ENCODE data around the gene MTARC2. TPM values are rescaled to one million over a fixed set of nuclear protein-coding genes. Genes with fewer than 3 reads are reported as not detected.
"Not testable (repeated sequence)": the region's sequence is repeated elsewhere in the genome, so short reads cannot be mapped to it uniquely, and the experiment has no call there.

Gene MTARC2
- total and polyA plus RNA-seq, 7 experiments from 2014 or later = 1.1 TPM; not detected in 6

DNA sequence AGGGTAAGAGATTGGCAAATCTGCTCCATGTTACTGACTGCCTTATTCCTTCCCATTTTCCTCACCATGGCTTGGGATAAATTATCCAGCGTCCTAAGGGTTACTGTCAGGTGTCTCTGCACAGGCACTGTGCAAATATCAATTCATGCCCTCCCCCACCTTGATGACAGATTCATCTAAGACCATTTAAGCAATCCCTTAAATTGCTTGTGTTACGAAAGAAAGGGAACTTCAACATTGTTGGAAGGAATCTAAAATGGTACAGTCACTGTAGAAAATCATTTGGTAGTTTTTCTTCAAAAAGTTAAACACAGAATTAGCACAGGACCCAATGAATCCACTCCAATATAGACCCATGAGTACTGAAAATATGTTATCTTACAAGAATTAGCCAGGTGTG is 17.6 kb upstream of the MTARC2 start:
- no peaks in the 10 kb centered on the region for H3K27me3 ChIP-seq (ENCODE audit: control insufficient read depth in 2 of 2, insufficient read depth in 2 of 2, low read length in 2 of 2)
- Mint-ChIP-seq H3K9me3 (peaks cover 0 to 4% (median 0%) of the 10 kb centered on the region in 11 donors), H3K4me1 (peaks cover 8 to 23% (median 18%) of the 10 kb centered on the region in 7 donors), H3K27me3 (peaks cover 0 to 17% (median 0%) of the 10 kb centered on the region in 5 donors), H3K36me3 (no peaks in the 10 kb centered on the region), H3K27ac (peak overlapping the region in 1 of 9 donors; percentile 72), H3K4me3 (peak overlapping the region in 1 of 10 donors; percentile 1)
- H3K36me3 ChIP-seq (ENCODE audit: control insufficient read depth in 2 of 3, insufficient read depth in 3 of 3, low read length in 3 of 3) = no peaks in the 10 kb centered on the region
- no peak overlapping the region for H3K27ac ChIP-seq (ENCODE audit: low read depth, low read length)
- H3K4me1 ChIP-seq (ENCODE audit: control insufficient read depth in 2 of 2, insufficient read depth in 2 of 2, low read length in 2 of 2) = peaks cover 4 to 14% of the 10 kb centered on the region in 2 donors
- DNase-seq = no peak
- CTCF ChIA-PET = no interaction called here
- no peak for ATAC-seq
- H3K4me3 ChIP-seq (ENCODE audit: low read length) = no peak overlapping the region
- POLR2A ChIA-PET = no interaction called here
- H3K9me3 ChIP-seq (ENCODE audit: control insufficient read depth in 2 of 3, low read length in 3 of 3) = no peaks in the 10 kb centered on the region
- intact Hi-C loops (cut with micrococcal nuclease) = loop anchor here (5.0 to 10.0 kb wide), 3 partner anchors 448 to 893 kb away; no protein-coding TSS in a partner anchor

GRCh38 chr1:220732137-220732536 is 16.0 kb upstream of the MTARC2 start:
- H3K9me3 ChIP-seq (ENCODE audit: control insufficient read depth in 2 of 3, low read length in 3 of 3) = no peaks in the 10 kb centered on the region
- ChIA-PET POLR2A (no interaction called here), CTCF (interaction anchor here (1.2 to 2.5 kb wide), 2 partner anchors 9 to 53 kb away, joined by 3 to 9 read pairs; no protein-coding TSS in a partner anchor)
- no peak overlapping the region for H3K4me3 ChIP-seq (ENCODE audit: low read length)
- no peaks in the 10 kb centered on the region for H3K36me3 ChIP-seq (ENCODE audit: control insufficient read depth in 2 of 3, insufficient read depth in 3 of 3, low read length in 3 of 3)
- H3K27me3 ChIP-seq (ENCODE audit: control insufficient read depth in 2 of 2, insufficient read depth in 2 of 2, low read length in 2 of 2) = no peaks in the 10 kb centered on the region
- no peak overlapping the region for H3K27ac ChIP-seq (ENCODE audit: low read depth, low read length)
- Mint-ChIP-seq H3K4me3 (peak overlapping the region in 3 of 10 donors; percentile 57 to 72 (median 68)), H3K27ac (peak overlapping the region in 3 of 9 donors; percentile 23 to 74 (median 46)), H3K27me3 (peaks cover 0 to 3% (median 0%) of the 10 kb centered on the region in 5 donors), H3K9me3 (peaks cover 0 to 4% (median 0%) of the 10 kb centered on the region in 11 donors), H3K36me3 (no peaks in the 10 kb centered on the region), H3K4me1 (peaks cover 8 to 23% (median 18%) of the 10 kb centered on the region in 7 donors)
- peaks cover 4 to 14% of the 10 kb centered on the region in 2 donors for H3K4me1 ChIP-seq (ENCODE audit: control insufficient read depth in 2 of 2, insufficient read depth in 2 of 2, low read length in 2 of 2)
- intact Hi-C loops (cut with micrococcal nuclease) = loop anchor here (2.0 to 10.0 kb wide), 6 partner anchors 450 to 895 kb away; no protein-coding TSS in a partner anchor
- no peak for DNase-seq
- ATAC-seq = no peak

GRCh38 chr1:220732621-220733020 is 15.5 kb upstream of the MTARC2 start:
- Histone ChIP-seq H3K27ac (ENCODE audit: low read depth, low read length) (no peak overlapping the region), H3K27me3 (ENCODE audit: control insufficient read depth in 2 of 2, insufficient read depth in 2 of 2, low read length in 2 of 2) (no peaks in the 10 kb centered on the region), H3K36me3 (ENCODE audit: control insufficient read depth in 2 of 3, insufficient read depth in 3 of 3, low read length in 3 of 3) (no peaks in the 10 kb centered on the region), H3K9me3 (ENCODE audit: control insufficient read depth in 2 of 3, low read length in 3 of 3) (no peaks in the 10 kb centered on the region), H3K4me3 (ENCODE audit: low read length) (peak overlapping the region; percentile 20), H3K4me1 (ENCODE audit: control insufficient read depth in 2 of 2, insufficient read depth in 2 of 2, low read length in 2 of 2) (peaks cover 4 to 14% of the 10 kb centered on the region in 2 donors)
- H3K27me3 Mint-ChIP-seq = peaks cover 0 to 5% (median 0%) of the 10 kb centered on the region in 5 donors
- intact Hi-C loops (cut with micrococcal nuclease) = loop anchor here (1.0 to 10.0 kb wide), 11 partner anchors 42 to 895 kb away; partner anchors contain the start of gene C1orf115 (in 2 of the 2)
- peaks cover 8 to 23% (median 18%) of the 10 kb centered on the region in 7 donors for H3K4me1 Mint-ChIP-seq
- H3K9me3 Mint-ChIP-seq = peaks cover 0 to 4% (median 0%) of the 10 kb centered on the region in 11 donors
- peak overlapping the region in 6 of 10 donors; percentile 57 to 72 (median 66) for H3K4me3 Mint-ChIP-seq
- POLR2A ChIA-PET = no interaction called here
- CTCF ChIA-PET = interaction anchor here (1.1 to 2.5 kb wide), 17 partner anchors 9 to 541 kb away, joined by 3 to 11 read pairs (median 5); no protein-coding TSS in a partner anchor
- ATAC-seq = no peak
- DNase-seq = no peak
- no peaks in the 10 kb centered on the region for H3K36me3 Mint-ChIP-seq
- H3K27ac Mint-ChIP-seq = peak overlapping the region in 3 of 9 donors; percentile 29 to 88 (median 67)

GRCh38 chr1:220733086-220733601 is 15.0 kb upstream of the MTARC2 start:
- peak; percentile 53 to 74 (median 72) for DNase-seq
- Histone ChIP-seq H3K4me3 (ENCODE audit: low read length) (peak overlapping the region; percentile 20), H3K36me3 (ENCODE audit: control insufficient read depth in 2 of 3, insufficient read depth in 3 of 3, low read length in 3 of 3) (no peaks in the 10 kb centered on the region), H3K27me3 (ENCODE audit: control insufficient read depth in 2 of 2, insufficient read depth in 2 of 2, low read length in 2 of 2) (no peaks in the 10 kb centered on the region), H3K27ac (ENCODE audit: low read depth, low read length) (peak overlapping the region; percentile 17), H3K4me1 (ENCODE audit: control insufficient read depth in 2 of 2, insufficient read depth in 2 of 2, low read length in 2 of 2) (peaks cover 4 to 14% of the 10 kb centered on the region in 2 donors), H3K9me3 (ENCODE audit: control insufficient read depth in 2 of 3, low read length in 3 of 3) (no peaks in the 10 kb centered on the region)
- ATAC-seq = peak; percentile 96
- H3K27me3 Mint-ChIP-seq = peaks cover 0 to 10% (median 0%) of the 10 kb centered on the region in 5 donors
- ChIA-PET POLR2A (no interaction called here), CTCF (interaction anchor here (0.6 to 2.5 kb wide), 22 partner anchors 10 to 543 kb away, joined by 3 to 11 read pairs (median 5); no protein-coding TSS in a partner anchor)
- H3K4me3 Mint-ChIP-seq = peak overlapping the region; percentile 29 to 74 (median 64)
- peak overlapping the region in 4 of 9 donors; percentile 17 to 85 (median 50) for H3K27ac Mint-ChIP-seq
- H3K9me3 Mint-ChIP-seq = peaks cover 0 to 4% (median 0%) of the 10 kb centered on the region in 11 donors
- peaks cover 8 to 23% (median 18%) of the 10 kb centered on the region in 7 donors for H3K4me1 Mint-ChIP-seq
- intact Hi-C loops (cut with micrococcal nuclease) = loop anchor here (1.0 to 10.0 kb wide), 11 partner anchors 43 to 896 kb away; partner anchors contain the start of gene C1orf115 (in 2 of the 2)
- H3K36me3 Mint-ChIP-seq = no peaks in the 10 kb centered on the region

DNA sequence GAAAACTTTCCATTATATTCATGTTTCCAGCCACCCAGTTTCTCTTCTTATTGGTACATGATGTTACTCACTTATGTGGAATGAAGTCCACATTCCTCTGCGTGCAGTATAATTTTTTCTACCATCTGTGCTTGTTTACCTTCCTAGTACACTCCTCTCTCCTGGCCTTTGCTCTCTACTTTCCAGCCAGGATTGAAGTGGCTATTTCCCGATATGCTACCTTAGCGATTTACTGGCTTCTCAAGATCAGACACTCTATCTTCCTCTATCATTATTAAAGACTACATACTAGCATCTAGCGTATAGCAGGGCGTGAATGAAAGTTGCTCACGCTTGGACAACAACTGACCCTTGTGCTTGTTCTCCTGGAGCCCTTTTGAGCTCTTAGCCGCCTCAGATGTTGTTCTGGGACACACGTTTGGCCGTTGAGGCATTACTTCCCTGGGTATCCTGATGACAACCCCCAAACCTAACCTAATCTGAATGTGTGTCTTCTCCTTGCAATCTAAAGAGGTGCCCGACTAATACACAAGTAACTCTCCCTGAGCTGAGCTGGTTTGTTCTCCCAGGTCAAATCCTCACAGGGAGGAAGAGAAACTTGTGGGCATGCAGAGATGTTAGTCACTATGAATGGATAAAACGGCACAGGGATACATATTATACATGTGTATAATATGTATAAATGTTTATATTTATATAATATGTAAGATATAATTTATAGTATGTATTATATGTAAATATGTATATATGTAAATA is 13.4 kb upstream of the MTARC2 start:
- Mint-ChIP-seq H3K36me3 (no peaks in the 10 kb centered on the region), H3K27ac (no peak overlapping the region), H3K27me3 (peaks cover 0 to 11% (median 3%) of the 10 kb centered on the region in 5 donors), H3K4me1 (peaks cover 8 to 23% (median 18%) of the 10 kb centered on the region in 7 donors), H3K9me3 (peaks cover 0 to 4% (median 0%) of the 10 kb centered on the region in 11 donors), H3K4me3 (peak overlapping the region in 1 of 10 donors; percentile 24)
- H3K27me3 ChIP-seq (ENCODE audit: control insufficient read depth in 2 of 2, insufficient read depth in 2 of 2, low read length in 2 of 2) = no peaks in the 10 kb centered on the region
- DNase-seq (no peak), ATAC-seq (no peak)
- no peaks in the 10 kb centered on the region for H3K36me3 ChIP-seq (ENCODE audit: control insufficient read depth in 2 of 3, insufficient read depth in 3 of 3, low read length in 3 of 3)
- no peak overlapping the region for H3K27ac ChIP-seq (ENCODE audit: low read depth, low read length)
- no peak overlapping the region for H3K4me3 ChIP-seq (ENCODE audit: low read length)
- CTCF ChIA-PET = interaction anchor here (0.7 to 2.0 kb wide), 6 partner anchors 39 to 439 kb away, joined by 3 to 11 read pairs (median 4); no protein-coding TSS in a partner anchor
- no peaks in the 10 kb centered on the region for H3K9me3 ChIP-seq (ENCODE audit: control insufficient read depth in 2 of 3, low read length in 3 of 3)
- POLR2A ChIA-PET = no interaction called here
- peaks cover 4 to 14% of the 10 kb centered on the region in 2 donors for H3K4me1 ChIP-seq (ENCODE audit: control insufficient read depth in 2 of 2, insufficient read depth in 2 of 2, low read length in 2 of 2)
- intact Hi-C loops (cut with micrococcal nuclease) = loop anchor here (5.0 to 10.0 kb wide), 3 partner anchors 452 to 897 kb away; no protein-coding TSS in a partner anchor

GRCh38 chr1:220736283-220736682 is 11.8 kb upstream of the MTARC2 start:
- H3K4me3 ChIP-seq (ENCODE audit: low read length); H3K9me3 ChIP-seq (ENCODE audit: control insufficient read depth in 2 of 3, low read length in 3 of 3); H3K36me3 ChIP-seq (ENCODE audit: control insufficient read depth in 2 of 3, insufficient read depth in 3 of 3, low read length in 3 of 3); H3K27ac ChIP-seq (ENCODE audit: low read depth, low read length); H3K27ac Mint-ChIP-seq; ATAC-seq; H3K9me3 Mint-ChIP-seq; DNase-seq; H3K27me3 ChIP-seq (ENCODE audit: control insufficient read depth in 2 of 2, insufficient read depth in 2 of 2, low read length in 2 of 2); H3K36me3 Mint-ChIP-seq; H3K4me3 Mint-ChIP-seq; CTCF ChIA-PET; POLR2A ChIA-PET: not testable (repeated sequence)
- peaks cover 4 to 14% of the 10 kb centered on the region in 2 donors for H3K4me1 ChIP-seq (ENCODE audit: control insufficient read depth in 2 of 2, insufficient read depth in 2 of 2, low read length in 2 of 2)
- H3K4me1 Mint-ChIP-seq = peaks cover 8 to 23% (median 18%) of the 10 kb centered on the region in 7 donors
- peaks cover 0 to 24% (median 15%) of the 10 kb centered on the region in 5 donors for H3K27me3 Mint-ChIP-seq
- intact Hi-C loops (cut with micrococcal nuclease) = loop anchor here in 1 of 2 donors (10.0 kb wide), 1 partner anchor 521 kb away; no protein-coding TSS in a partner anchor

Data from naive thymus-derived CD4-positive, alpha-beta T cell (primary cell).